Fibroblast of peridontal ligament (primary cell): ENCODE results near the gene GET3.
"Not testable (repeated sequence)": the region's sequence is repeated elsewhere in the genome, so short reads cannot be mapped to it uniquely, and the experiment has no call there.

Experiments used
- DNase-seq: peaks from one replicate; pipeline ENCODE4 v3.0.0-alpha.2; 2010; ENCODE audit errors: extremely low read depth

GET3 gene

DNA sequence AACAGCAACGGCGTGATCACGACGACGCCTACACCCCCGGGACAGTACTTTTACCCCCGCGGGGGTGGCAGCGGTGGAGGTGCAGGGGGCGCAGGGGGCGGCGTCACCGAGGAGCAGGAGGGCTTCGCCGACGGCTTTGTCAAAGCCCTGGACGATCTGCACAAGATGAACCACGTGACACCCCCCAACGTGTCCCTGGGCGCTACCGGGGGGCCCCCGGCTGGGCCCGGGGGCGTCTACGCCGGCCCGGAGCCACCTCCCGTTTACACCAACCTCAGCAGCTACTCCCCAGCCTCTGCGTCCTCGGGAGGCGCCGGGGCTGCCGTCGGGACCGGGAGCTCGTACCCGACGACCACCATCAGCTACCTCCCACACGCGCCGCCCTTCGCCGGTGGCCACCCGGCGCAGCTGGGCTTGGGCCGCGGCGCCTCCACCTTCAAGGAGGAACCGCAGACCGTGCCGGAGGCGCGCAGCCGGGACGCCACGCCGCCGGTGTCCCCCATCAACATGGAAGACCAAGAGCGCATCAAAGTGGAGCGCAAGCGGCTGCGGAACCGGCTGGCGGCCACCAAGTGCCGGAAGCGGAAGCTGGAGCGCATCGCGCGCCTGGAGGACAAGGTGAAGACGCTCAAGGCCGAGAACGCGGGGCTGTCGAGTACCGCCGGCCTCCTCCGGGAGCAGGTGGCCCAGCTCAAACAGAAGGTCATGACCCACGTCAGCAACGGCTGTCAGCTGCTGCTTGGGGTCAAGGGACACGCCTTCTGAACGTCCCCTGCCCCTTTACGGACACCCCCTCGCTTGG, 55.0 kb downstream of the GET3 start:
- peak; percentile 38 for DNase-seq

DNA sequence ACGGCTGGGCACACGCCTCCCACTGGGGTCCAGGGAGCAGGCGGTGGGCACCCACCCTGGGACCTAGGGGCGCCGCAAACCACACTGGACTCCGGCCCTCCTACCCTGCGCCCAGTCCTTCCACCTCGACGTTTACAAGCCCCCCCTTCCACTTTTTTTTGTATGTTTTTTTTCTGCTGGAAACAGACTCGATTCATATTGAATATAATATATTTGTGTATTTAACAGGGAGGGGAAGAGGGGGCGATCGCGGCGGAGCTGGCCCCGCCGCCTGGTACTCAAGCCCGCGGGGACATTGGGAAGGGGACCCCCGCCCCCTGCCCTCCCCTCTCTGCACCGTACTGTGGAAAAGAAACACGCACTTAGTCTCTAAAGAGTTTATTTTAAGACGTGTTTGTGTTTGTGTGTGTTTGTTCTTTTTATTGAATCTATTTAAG, 55.6 kb downstream of the GET3 start:
- DNase-seq, result no peak

DNA sequence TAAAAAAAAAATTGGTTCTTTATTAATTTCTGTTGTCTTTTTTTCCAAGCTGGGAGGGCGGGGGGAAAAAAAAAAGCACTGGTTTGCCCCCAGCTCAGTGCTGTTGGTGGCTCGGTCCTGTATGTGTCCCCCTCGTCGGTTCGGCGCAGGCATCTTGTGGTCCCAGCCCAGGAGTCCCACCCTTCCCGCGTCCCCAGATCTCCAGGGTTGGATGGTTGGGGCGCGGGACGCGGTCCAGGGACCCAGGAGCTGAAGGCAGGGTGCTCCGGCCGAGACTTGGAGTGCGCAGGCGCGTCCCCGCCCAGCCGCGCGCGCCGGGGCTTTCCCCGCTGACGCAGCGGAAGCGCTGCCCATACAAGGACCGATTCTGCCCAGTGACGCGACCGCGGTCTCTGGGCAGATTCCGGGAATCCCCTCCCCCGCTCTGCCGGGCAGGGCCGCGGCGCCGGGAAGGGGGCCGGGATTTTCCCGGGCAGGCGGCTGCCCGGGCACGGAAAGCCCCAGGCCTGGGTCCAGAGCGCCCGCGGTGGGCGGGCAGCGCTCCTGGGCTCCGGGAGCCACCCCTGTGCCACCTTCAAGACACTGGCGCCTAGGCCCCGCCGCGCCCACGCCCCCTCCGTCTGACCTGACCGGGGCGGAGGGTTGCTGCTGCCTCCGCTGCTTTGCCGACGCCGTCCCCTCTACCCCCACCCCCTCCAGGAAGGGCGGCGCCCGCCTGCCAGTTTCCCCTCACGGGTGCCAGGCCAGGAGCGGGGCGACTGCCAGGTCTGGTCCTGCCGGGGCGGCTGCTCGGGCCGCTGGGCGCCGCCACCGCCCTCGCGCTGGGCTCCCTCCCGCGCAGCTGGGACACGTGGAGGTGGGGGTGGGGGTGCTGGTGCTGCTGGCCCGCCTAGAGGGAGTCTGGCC, 56.2 kb downstream of the GET3 start:
- peak; percentile 90 for DNase-seq

DNA sequence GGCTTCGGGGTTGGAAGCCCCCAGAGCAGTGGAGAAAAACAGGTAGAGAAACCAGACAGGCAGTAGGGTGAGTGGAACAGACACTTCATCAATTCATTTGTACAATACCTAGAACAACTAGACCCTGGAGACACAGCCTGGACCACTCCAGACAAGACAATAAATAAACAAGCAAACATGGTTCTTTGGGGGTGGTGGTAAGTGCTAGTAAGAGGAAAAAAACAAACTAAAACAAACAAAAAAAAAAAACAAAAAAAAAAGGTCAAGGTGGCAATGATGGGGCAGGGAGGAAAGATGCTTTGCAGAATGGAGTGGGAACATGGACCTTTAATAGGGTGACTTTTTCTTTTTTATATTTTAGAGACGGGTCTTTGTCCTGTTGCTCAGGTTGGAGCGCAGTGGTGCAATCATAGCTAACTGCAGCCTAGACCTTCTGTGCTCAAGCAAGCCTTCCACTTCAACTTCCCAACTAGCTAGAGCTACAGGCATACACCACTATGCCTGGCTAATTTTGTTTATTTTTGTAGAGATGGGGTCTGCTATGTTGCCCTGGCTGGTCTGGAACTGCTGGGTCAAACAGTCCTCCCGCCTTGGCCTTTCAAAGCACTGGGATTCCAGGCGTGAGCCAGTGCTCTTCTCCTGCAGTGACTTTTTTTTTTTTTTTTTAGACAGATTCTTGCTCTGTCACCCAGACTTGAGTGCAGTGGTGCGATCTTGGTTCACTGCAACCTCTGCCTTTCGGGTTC, 57.1 kb downstream of the GET3 start:
- DNase-seq, result peak; percentile 70

DNA sequence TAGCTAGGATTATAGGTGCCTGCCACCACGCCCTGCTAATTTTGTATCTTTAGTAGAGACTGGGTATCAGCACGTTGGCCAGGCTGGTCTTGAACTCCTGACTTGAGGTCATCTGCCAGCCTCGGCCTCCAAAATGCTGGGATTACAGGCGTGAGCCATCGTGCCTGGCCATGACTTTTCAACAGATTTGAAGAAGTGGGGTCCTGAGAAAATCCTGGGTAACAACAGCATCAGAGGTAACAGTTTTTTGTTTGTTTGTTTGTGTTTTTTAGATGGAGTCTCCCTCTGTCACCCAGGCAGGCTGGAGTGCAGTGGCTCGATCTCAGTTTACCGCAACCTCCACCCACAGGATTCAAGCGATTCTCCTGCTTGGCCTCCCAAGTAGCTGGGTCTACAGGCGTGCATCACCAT, 57.7 kb downstream of the GET3 start:
- DNase-seq, result peak; percentile 47

DNA sequence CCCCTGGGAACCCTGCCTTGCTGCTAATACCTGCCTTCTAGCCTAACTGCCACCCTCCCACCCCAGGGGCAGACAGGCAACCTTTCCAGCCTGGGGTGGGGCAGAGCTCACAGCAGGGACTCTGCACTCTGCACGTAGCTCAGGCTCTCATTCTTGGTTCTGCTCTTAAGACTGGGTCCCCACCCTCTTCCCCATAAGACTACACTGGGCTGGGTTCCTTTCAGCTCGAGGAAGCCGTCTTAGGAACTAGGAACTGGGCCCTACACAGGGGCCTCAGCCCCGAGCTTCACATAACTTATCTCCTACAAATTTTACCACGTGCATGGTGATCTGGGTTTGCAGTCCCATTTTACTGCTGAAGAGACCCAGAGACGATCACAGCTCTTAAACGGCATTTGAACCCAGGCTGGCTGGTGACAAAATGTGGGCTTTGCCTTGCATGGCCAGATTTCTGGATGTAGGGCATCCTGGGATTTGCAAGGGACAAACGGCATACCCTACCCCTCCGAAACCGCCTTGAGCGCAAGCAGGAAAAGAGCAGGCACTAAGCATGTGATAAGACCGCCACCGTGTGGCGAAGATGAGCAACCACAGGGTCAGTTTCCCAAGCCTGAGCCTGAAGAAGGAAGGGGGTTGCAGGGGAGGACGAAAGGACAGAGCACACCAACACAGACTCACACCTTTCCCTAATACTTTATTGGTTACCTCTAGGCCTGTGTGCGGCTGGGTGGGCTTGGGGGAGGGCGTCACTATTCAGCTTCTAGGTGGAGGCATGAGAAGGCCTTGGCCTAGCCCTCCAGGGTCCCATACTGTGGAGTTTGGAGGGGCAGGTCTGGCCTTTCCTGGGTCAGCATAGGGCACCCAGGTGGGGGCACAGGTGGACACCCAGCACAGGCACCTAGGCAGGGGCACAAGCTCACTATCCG, 59.1 kb downstream of the GET3 start:
- DNase-seq, result peak; percentile 83

DNA sequence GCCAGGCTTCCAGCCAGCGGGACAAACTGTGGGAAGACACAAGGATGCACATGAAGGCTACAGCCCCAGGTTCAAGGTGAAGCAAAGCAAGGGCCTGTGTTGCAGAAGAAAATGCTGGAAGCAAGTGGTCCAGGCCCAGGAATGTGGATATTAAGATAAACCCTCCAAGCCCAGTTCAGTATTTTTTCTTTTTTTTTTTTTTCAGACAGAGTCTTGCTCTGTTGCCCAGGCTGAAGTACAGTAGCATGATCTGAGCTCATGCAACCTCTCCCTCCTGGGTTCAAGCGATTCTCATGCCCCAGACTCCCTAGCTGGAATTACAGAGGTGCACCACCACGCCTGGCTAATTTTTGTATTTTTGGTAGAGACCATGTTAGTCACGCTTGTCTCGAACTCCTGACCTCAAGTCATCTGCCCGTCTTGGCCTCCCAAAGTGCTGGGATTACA, 59.9 kb downstream of the GET3 start:
- no peak for DNase-seq

DNA sequence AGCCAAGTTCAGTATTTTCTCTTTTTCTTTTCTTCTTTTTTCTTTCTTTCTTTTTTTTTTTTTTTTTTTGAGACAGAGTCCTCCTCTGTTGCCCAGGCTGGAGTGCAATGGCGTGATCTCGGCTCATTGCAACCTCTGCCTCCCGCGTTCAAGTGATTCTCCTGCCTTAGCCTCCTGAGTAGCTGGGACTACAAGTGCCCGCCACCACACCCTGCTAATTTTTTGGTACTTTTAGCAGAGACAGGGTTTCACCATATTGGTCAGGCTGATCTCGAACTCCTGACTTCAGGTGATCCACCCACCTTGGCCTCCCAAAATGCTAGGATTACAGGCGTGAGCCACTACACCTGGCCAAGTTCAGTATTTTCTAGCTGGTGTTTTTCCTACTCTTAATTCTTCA, 60.3 kb downstream of the GET3 start:
- DNase-seq, result not testable (repeated sequence)
